HL-60 (cell line): ENCODE data around the gene PIK3IP1.

Source experiments
- DNase-seq, 2 experiments: peaks; one replicate each; pipeline ENCODE4 v3.0.0-alpha.2; 2010 to 2020; ENCODE audit warnings: low read depth in 1 of 2, low spot score in 1 of 2
- H3K27ac ChIP-seq: fragments of 250-450 bp; sonication (Bioruptor Pico); replicated peaks from 2 replicates; pipeline ENCODE4 v1.5.1; 2020; ENCODE audit warnings: mild to moderate bottlenecking, moderate library complexity
- H3K27me3 ChIP-seq: fragments of 250-450 bp; sonication (Bioruptor Pico); 2 replicates; pipeline ENCODE4 v1.5.1; 2021; ENCODE audit warnings: mild to moderate bottlenecking, moderate library complexity; ENCODE audit not compliant: insufficient read depth, poor library complexity, severe bottlenecking
- H3K4me3 ChIP-seq: replicated peaks from 2 replicates; pipeline ENCODE4 v1.5.1; 2011; ENCODE audit warnings: mild to moderate bottlenecking, control low read depth, low read length; ENCODE audit not compliant: insufficient read depth
- CTCF ChIP-seq: IDR thresholded peaks from one replicate; pipeline ENCODE4 v1.5.1; 2011; ENCODE audit warnings: low read length, control low read depth, inconsistent platforms; ENCODE audit not compliant: insufficient read depth
- GABPA ChIP-seq: IDR thresholded peaks from 2 replicates; pipeline ENCODE4 v1.6.1; 2012; ENCODE audit warnings: low read depth
- POLR2AphosphoS5 ChIP-seq: IDR thresholded peaks from 2 replicates; pipeline ENCODE4 v1.6.1; 2012; ENCODE audit warnings: low read depth
- REST ChIP-seq: IDR thresholded peaks from 2 replicates; pipeline ENCODE4 v1.6.1; 2012; ENCODE audit warnings: low read depth; ENCODE audit not compliant: insufficient replicate concordance
- SPI1 ChIP-seq: IDR thresholded peaks from 2 replicates; pipeline ENCODE4 v1.6.1; 2012; ENCODE audit warnings: low read depth, mild to moderate bottlenecking, borderline replicate concordance

The PIK3IP1 gene

GRCh38 chr22:31288496-31289240 is 3.6 kb downstream of the PIK3IP1 start:
- peak in 1 of 2 experiments; percentile 48 for DNase-seq
- no peak for TF ChIP-seq GABPA
- peak; percentile 51; the same call in 1 of the 2 replicates for TF ChIP-seq SPI1
- TF ChIP-seq REST: no peak
- TF ChIP-seq POLR2AphosphoS5: no peak
- no peak for TF ChIP-seq CTCF
- H3K4me3 ChIP-seq: no peak overlapping the region
- peak overlapping the region; percentile 38; the same call in 1 of the 2 replicates for H3K27ac ChIP-seq
- no peaks in the 10 kb centered on the region for H3K27me3 ChIP-seq

- Histone ChIP-seq H3K27ac (no peak overlapping the region), H3K4me3 (no peak overlapping the region), H3K27me3 (no peaks in the 10 kb centered on the region)
- no peak for TF ChIP-seq SPI1
- no peak for TF ChIP-seq GABPA
- TF ChIP-seq REST: no peak
- no peak for TF ChIP-seq POLR2AphosphoS5
- TF ChIP-seq CTCF: no peak
- DNase-seq: no peak
Measured at GRCh38 chr22:31287818-31288495, 4.3 kb downstream of the PIK3IP1 start.

- Histone ChIP-seq H3K4me3 (no peak overlapping the region), H3K27ac (peak overlapping the region; percentile 52), H3K27me3 (no peaks in the 10 kb centered on the region)
- peak in 1 of 2 experiments; percentile 63 for DNase-seq
- TF ChIP-seq REST (no peak), CTCF (no peak), SPI1 (no peak), GABPA (no peak), POLR2AphosphoS5 (no peak)
Measured at GRCh38 chr22:31286360-31287255, 5.7 kb downstream of the PIK3IP1 start.
